Urinary bladder (tissue), 4 donors: ENCODE data around the gene SLC2A8. TPM values are rescaled to one million over a fixed set of nuclear protein-coding genes. Genes with fewer than 3 reads are reported as not detected.

ENCODE experiments used
- DNase-seq: peaks from one replicate; pipeline ENCODE4 v3.0.0-alpha.2; 2015; ENCODE audit errors: extremely low spot score
- H3K27ac ChIP-seq: one replicate; pipeline ENCODE4 v1.5.1; 2013; ENCODE audit warnings: low read depth, mild to moderate bottlenecking, moderate library complexity
- H3K36me3 ChIP-seq: one replicate; pipeline ENCODE4 v1.6.1; 2013; ENCODE audit warnings: mild to moderate bottlenecking, moderate library complexity; ENCODE audit not compliant: insufficient read depth
- H3K4me1 ChIP-seq: one replicate; pipeline ENCODE4 v1.6.1; 2013; ENCODE audit warnings: mild to moderate bottlenecking, moderate library complexity; ENCODE audit not compliant: insufficient read depth
- H3K4me3 ChIP-seq: one replicate; pipeline ENCODE4 v1.5.1; 2013; ENCODE audit warnings: low read depth, low read length
- WGBS: extraction: QIAGEN DNeasy Blood & Tissue Kit; methylation state at CpG from one replicate; pipeline ENCODE4 v1.1.7; 2013; 5-methylcytosine and 5-hydroxymethylcytosine counted together
- polyA plus RNA-seq: library from polyadenylated mRNA; stranded (reverse); fragments of 200-250 nt; gene quantifications from one replicate; pipeline ENCODE4 v1.2.3, GENCODE V29; 2013
- total RNA-seq: library from RNA; depleted of rRNA; stranded (reverse); fragments of >200 nt; gene quantifications from one replicate; pipeline ENCODE4 v1.2.3, GENCODE V29; 2014
- donor health status: healthy with polysubstance abuse.
- donor health status: healthy.

Gene SLC2A8
- total and polyA plus RNA-seq, 2 donors = 20.8 to 140 TPM

GRCh38 chr9:127365461-127365860, 31.5 kb upstream of the SLC2A8 start:
- no peak overlapping the region for H3K27ac ChIP-seq
- 96% methylated on average over 10 of the region's 10 CpGs for WGBS

GRCh38 chr9:127366594-127366993, 30.4 kb upstream of the SLC2A8 start:
- Histone ChIP-seq H3K4me3 (no peak overlapping the region), H3K27ac (no peak overlapping the region), H3K4me1 (no peaks in the 10 kb centered on the region), H3K36me3 (no peaks in the 10 kb centered on the region)
- WGBS = 75% methylated on average over 7 of the region's 7 CpGs
- no peak for DNase-seq

More at GRCh38 chr9:127365461-127365860, 31.5 kb upstream of the SLC2A8 start:
- no peaks in the 10 kb centered on the region for H3K4me1 ChIP-seq
- no peaks in the 10 kb centered on the region for H3K36me3 ChIP-seq
- no peak for DNase-seq
- H3K4me3 ChIP-seq = no peak overlapping the region

- Histone ChIP-seq H3K4me1 (no peaks in the 10 kb centered on the region), H3K27ac (no peak overlapping the region), H3K4me3 (no peak overlapping the region), H3K36me3 (no peaks in the 10 kb centered on the region)
- DNase-seq = no peak
- 72% methylated on average over 6 of the region's 6 CpGs for WGBS
These were observed 28.0 kb upstream of the SLC2A8 start for GRCh38 chr9:127368852-127369402.

GRCh38 chr9:127369428-127369827, 27.5 kb upstream of the SLC2A8 start:
- WGBS = 93% methylated on average over 8 of the region's 8 CpGs
- Histone ChIP-seq H3K36me3 (no peaks in the 10 kb centered on the region), H3K27ac (no peak overlapping the region), H3K4me1 (no peaks in the 10 kb centered on the region), H3K4me3 (no peak overlapping the region)
- no peak for DNase-seq

- 47% methylated on average over 7 of the region's 7 CpGs for whole genome bisulfite sequencing
- no peak for DNase-seq
- H3K4me1 ChIP-seq = no peaks in the 10 kb centered on the region
- no peak overlapping the region for H3K27ac ChIP-seq
- no peak overlapping the region for H3K4me3 ChIP-seq
- no peaks in the 10 kb centered on the region for H3K36me3 ChIP-seq
These were observed 26.8 kb upstream of the SLC2A8 start for GRCh38 chr9:127370147-127370579.

- Histone ChIP-seq H3K36me3 (no peaks in the 10 kb centered on the region), H3K4me3 (no peak overlapping the region), H3K27ac (no peak overlapping the region), H3K4me1 (no peaks in the 10 kb centered on the region)
- WGBS = 81% methylated on average over 13 of the region's 13 CpGs
- DNase-seq = no peak
These were observed 26.0 kb upstream of the SLC2A8 start for GRCh38 chr9:127370672-127371648.

GRCh38 chr9:127380479-127380878, 16.5 kb upstream of the SLC2A8 start:
- Histone ChIP-seq H3K27ac (no peak overlapping the region), H3K4me1 (no peaks in the 10 kb centered on the region), H3K36me3 (no peaks in the 10 kb centered on the region), H3K4me3 (no peak overlapping the region)
- WGBS = 95% methylated on average over 3 of the region's 3 CpGs
- DNase-seq = no peak

- no peaks in the 10 kb centered on the region for H3K36me3 ChIP-seq
- no peak for DNase-seq
- no peak overlapping the region for H3K4me3 ChIP-seq
- WGBS = 88% methylated on average over 2 of the region's 2 CpGs
- H3K27ac ChIP-seq = no peak overlapping the region
- no peaks in the 10 kb centered on the region for H3K4me1 ChIP-seq
These were observed 14.4 kb upstream of the SLC2A8 start for GRCh38 chr9:127382541-127382940.

- DNase-seq = no peak
- H3K4me3 ChIP-seq = no peak overlapping the region
- no peak overlapping the region for H3K27ac ChIP-seq
- H3K36me3 ChIP-seq = no peaks in the 10 kb centered on the region
- WGBS = 85% methylated on average over 11 of the region's 11 CpGs
- no peaks in the 10 kb centered on the region for H3K4me1 ChIP-seq
These were observed 12.8 kb upstream of the SLC2A8 start for GRCh38 chr9:127384016-127384730.

- Histone ChIP-seq H3K4me3 (no peak overlapping the region), H3K36me3 (no peaks in the 10 kb centered on the region), H3K27ac (no peak overlapping the region), H3K4me1 (no peaks in the 10 kb centered on the region)
- no peak for DNase-seq
- 88% methylated on average over 13 of the region's 13 CpGs for WGBS
These were observed 12.1 kb upstream of the SLC2A8 start for GRCh38 chr9:127384901-127385300.

GRCh38 chr9:127386249-127386648, 10.7 kb upstream of the SLC2A8 start:
- Histone ChIP-seq H3K4me1 (no peaks in the 10 kb centered on the region), H3K27ac (no peak overlapping the region), H3K36me3 (no peaks in the 10 kb centered on the region), H3K4me3 (no peak overlapping the region)
- DNase-seq = no peak
- 72% methylated on average over 4 of the region's 4 CpGs for WGBS

- Histone ChIP-seq H3K4me1 (no peaks in the 10 kb centered on the region), H3K27ac (no peak overlapping the region), H3K36me3 (no peaks in the 10 kb centered on the region), H3K4me3 (no peak overlapping the region)
- WGBS = 90% methylated on average over 10 of the region's 10 CpGs
- DNase-seq = no peak
These were observed 10.0 kb upstream of the SLC2A8 start for GRCh38 chr9:127386981-127387380.

- peak; percentile 80 for DNase-seq
- Histone ChIP-seq H3K36me3 (no peaks in the 10 kb centered on the region), H3K4me3 (no peak overlapping the region), H3K4me1 (no peaks in the 10 kb centered on the region), H3K27ac (no peak overlapping the region)
- 26% methylated on average over 10 of the region's 10 CpGs for WGBS
These were observed 8.7 kb upstream of the SLC2A8 start for GRCh38 chr9:127388037-127388855.
